GM21381 (cell line): ENCODE measurements around the gene KLHL12.

Experiments
- ATAC-seq: cut with Tn5 transposase; IDR thresholded peaks from one replicate; pipeline ENCODE4 v1.9.1; 2021; ENCODE audit warnings: mild to moderate bottlenecking, moderate library complexity; ENCODE audit not compliant: unreplicated experiment

The KLHL12 gene

DNA sequence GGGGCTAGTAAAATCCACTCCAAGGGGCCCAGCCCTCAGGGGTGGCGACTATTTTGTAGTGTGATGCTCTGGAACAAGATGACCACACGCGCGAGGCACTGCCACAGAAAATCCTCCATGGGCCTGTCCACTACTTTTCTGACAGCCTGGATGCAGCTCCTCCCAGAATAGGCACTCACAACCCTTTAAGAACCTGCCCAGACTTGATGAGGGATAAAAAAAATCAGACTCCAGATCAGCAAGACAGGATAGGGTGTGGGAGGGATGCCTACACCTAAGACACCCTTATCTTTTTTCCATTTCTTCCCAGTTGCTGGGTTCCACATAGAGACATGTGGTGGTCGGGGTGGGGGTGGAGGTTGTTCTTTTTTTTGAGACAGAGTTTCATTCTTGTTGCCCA is 82.8 kb downstream of the KLHL12 start:
- ATAC-seq: no peak

DNA sequence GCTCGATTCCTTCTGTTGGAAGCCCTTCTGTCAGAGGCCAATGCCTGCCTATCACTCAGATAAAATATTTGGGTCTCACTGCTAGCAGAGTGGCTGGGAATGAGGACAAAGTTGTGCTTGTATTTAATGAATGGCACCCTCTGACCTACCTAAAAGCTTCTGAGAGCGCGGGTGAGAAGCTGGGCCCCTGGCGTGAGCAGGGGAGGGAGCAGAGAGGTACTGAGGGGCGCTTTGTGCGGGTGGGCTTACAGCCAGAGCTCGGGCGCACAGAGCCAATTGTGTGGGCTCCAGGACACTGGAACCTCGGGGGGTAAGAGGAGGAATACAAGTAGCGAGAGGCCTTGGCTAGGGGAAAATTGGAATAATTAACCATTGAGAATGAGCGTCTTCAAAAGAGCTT is 84.0 kb downstream of the KLHL12 start:
- ATAC-seq: no peak
